HG02884 (cell line): ENCODE results near the gene CAPN7.

Experiments
- ATAC-seq: cut with Tn5 transposase; IDR thresholded peaks from one replicate; pipeline ENCODE4 v1.9.1; 2021; ENCODE audit warnings: mild to moderate bottlenecking, moderate library complexity; ENCODE audit not compliant: unreplicated experiment

The CAPN7 gene

DNA sequence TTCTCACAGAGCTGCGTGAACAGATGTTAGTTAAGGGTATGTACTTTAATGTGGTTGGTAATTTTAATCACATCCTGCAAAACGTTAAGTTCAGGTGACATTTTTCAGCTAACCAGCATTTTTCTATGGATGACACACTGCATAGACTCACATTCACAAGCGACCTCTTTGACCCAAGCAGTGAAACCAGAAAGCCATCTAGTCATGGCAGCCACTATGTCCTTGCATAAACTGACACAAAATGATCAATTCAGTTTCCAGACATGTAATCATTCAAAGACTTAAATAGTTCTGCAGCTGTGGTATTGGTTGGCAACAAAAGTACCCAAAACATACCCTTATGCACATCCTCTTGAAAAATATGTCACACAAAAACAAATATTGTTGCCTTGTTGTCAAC is 7.4 kb upstream of the CAPN7 start:
- no peak for ATAC-seq

- ATAC-seq = no peak
Observed at GRCh38 chr3:15199493-15200105, 6.4 kb upstream of the CAPN7 start.

DNA sequence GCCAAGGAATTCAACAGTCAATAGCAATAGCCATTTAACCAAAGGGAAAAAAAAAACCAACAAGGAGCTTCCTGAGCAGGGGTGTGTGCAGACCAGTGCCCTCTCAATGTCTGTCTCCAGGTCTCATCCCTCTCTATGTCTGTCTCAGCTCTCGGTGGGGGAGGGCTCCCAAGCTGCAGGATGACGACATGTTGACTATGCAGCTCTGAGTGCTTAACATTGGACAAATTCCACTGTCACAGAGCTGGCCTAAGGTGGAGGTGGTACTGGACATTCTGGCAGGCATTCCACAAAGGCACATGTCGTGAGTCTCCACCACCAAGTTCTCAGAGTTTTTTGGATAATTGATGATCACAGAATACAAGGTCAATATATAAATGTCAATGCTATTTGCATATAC is 2.0 kb upstream of the CAPN7 start:
- no peak for ATAC-seq

DNA sequence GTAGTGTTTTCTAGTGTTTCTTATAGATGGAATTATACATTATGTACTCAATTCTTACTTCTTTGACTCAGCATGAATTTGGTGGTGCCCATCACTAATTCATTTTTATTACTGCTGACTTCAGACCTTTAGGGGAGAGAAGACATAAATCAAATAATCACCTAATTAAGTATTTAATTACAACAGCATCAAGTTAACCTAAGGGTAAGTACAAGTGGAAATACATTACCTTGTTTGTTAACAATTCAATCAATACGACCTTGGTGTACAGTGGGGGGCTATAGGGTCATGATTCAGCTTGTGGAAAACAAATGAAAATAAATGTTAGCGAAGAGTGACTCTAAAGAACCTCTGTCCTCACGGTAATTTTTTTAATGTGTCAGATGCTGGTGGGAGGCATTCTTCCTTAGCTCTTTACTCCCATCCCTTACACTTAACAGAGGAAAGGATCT is 538 bp upstream of the CAPN7 start:
- ATAC-seq = no peak

DNA sequence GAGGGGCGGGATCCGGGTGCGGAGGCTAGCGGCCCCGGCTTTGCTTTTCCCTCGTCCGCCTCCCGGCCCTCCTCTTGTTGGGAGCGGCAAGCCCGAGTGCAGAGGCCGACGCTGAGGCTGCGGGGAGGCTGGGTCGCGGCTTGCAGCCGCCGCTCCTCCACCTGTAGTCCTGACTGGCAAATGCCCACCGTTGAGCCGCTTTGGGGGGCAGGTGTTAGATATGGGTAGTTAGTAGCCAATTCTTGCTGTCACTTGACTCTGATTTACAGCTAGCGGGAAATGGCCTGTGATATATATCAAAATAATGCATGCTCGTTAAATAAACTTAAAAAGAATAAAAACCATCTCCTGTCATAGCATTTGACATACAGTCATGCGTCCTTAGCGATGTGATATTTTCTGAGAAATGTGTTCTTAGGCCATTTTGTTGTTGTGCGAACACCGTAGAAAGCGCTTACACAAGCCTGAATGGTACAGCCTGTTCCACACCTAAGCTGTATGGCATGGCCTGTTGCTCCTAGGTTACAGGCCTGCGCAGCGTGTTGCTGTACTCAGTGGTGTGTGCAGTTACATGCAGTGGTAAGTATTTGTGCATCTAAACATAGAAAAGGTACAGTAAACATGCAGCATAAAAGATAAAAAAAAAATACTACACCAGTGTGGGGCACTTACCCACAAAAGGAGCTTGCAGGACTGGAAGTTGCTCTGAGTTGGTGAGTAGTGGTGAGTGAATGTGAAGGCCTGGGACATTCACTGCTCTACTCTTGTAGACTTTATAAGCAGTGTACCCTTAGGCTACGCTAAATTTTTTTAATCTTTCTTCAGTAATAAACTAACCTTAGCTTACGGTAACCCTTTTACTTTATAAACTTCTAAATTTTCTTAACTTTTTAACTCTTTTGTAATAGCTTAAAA is 873 bp downstream of the CAPN7 start:
- peak; percentile 34 for ATAC-seq

DNA sequence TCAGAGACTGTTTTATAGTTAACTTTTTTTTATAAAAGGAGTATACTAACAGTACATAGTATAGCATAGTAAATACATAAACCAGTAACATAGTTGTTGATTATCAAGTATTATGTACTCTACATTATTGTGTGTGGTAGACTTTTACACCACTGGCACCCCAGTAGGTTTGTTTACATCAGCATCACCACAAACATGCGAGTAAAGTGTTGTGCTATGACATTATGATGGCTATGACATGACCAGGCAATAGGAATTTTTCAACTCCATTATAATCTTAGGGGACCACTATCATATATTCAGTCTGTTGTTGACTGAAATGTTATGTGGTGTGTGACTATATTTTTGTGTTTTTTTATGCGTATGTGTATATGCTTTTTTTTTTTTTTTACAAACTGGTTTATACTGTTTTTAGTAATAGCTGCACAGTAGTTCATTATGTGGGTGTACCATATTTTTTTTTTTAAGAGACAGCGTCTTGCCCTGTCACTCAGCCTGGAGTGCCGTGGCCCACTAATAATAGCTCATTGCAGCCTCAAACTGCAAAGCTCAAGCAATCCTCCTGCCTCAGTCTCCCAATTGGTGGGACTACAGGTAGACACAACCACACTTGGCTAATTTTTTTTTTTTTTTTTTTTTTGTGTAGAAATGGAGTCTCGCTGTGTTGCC is 1.9 kb downstream of the CAPN7 start:
- ATAC-seq = no peak

DNA sequence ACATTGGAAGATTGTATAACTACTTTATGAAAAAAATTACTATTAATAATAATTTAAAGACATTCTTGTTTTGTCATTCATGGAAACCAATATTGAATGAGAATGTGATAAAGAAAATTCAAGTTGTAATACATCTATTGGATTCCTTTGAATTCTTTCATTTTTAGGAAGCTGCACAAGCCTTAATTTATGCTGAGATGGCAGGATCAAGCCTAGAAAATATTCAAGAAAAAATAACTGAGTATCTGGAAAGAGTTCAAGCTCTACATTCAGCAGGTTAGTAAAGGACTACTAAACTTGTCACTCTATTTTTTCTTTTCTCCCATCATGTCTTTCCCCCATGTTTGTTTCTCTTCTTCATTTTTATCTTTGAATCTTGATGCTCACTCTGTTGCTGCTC is 5.9 kb downstream of the CAPN7 start:
- ATAC-seq = no peak

GRCh38 chr3:15214758-15215157 is 8.7 kb downstream of the CAPN7 start:
- ATAC-seq = no peak

DNA sequence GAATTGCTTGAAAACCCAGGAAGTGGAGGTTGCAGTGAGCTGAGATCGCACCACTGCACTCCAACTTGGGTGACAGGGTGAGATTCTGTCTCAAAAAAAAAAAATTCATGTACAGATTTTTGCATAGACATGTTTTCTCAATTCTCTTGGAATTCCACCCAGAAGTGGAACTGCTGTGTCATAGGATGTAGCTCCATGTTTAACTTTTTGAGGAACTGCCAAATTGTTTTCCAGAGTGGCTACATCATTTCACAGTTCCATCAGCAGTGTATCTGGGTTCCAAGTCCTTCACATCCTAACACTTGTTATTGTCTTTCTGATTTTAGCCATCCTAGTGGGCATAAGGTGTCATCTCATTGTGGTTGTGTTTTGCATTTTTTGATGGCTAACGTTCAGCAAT is 9.9 kb downstream of the CAPN7 start:
- no peak for ATAC-seq

GRCh38 chr3:15216501-15216900 is 10.5 kb downstream of the CAPN7 start:
- ATAC-seq = no peak

GRCh38 chr3:15217011-15217671 is 11.1 kb downstream of the CAPN7 start:
- no peak for ATAC-seq

DNA sequence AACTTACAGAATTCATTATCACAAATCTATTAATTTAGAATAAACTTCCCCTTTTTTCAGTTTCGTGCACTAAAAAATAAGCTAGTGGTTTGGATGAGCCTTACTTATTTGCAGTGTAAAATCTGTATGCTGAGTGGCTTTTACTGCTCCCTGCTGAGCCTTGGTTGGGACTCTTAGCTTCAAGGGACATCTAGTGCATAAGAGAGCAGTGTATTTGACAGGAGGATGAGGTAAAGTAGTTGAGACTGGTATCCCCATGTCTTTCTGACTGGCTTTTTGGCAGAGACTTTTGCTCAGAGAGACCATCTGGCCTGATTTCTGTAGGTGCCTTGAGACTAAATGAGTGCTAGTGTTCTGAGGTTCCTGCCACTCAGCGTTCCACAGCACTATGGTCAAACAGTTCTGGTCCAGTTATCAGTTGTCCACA is 11.8 kb downstream of the CAPN7 start:
- no peak for ATAC-seq

- no peak for ATAC-seq
Observed at GRCh38 chr3:15218689-15219088, 12.6 kb downstream of the CAPN7 start.

DNA sequence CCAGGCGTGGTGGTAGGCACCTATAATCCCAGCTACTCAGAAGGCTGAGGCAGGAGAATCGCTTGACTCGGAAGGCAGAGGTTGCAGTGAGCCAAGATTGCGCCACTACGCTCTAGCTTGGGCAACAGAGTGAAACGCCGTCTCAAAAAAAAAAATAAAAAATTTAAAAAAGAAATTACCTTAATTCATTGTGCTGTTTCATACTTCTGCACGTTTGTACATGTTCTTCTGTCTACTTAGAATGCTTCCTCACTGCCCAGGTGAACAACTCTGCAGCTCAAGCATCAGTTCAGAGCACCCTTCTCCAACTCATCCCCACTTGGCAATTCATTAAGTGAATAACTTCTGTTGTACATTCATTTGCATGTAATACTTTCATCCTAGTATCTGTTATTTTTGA is 14.0 kb downstream of the CAPN7 start:
- ATAC-seq = no peak

DNA sequence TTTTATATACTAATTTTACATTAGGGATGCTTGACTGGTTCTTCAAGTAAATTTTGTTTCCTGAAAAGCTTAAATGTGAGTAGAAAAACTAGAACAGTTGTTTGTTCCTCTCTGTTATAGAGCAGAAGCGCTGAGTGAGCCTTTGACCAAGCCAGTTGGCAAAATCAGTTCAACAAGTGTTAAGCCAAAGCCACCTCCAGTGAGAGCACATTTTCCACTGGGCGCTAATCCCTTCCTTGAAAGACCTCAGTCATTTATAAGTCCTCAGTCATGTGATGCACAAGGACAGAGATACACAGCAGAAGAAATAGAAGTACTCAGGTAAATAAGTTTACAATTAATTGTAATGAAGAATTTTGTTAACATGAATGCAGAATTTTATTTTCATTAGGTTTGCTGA is 14.6 kb downstream of the CAPN7 start:
- ATAC-seq = no peak

- ATAC-seq = no peak
Observed at GRCh38 chr3:15221574-15222217, 15.7 kb downstream of the CAPN7 start.

DNA sequence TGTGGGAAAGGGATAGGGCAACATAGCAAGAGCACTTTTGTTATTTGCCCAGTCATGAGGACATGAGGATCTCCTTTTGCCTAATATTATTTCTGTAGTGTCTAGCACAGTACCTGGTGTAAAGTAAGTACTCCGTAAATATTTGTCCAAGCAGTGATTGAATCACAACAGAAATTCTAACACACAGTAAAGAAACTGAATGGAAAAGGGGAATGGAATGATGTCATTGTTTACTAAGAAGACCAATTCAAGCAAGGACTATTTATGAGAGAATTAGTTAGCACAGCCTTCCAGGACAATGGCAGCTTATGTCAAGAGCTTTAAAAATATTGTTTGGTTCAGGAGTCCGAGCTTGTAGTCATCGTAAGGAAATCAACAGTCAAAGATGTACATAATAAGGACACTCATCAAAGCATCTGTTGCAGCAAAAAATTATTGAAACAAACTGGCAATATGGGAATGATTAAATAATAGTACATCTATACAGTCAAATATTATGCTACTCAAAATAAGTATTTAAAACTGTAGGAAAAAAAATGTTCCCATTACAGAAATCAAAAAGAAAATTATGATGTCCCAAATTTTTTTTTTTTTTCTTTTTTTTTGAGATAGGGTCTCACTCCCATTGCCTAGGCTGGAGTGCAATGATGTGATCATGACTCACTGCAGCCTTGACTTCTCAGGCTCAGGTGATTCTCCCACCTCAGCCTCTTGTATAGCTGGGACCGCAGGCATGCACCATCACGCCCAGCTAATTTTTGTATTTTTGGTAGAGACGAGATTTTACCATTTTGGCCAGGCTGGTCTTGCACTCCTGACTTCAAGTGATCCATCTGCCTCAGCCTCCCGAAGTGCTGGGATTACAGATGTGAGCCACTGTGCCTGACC is 17.9 kb downstream of the CAPN7 start:
- ATAC-seq = no peak

- no peak for ATAC-seq
Observed at GRCh38 chr3:15228147-15228546, 22.1 kb downstream of the CAPN7 start.

DNA sequence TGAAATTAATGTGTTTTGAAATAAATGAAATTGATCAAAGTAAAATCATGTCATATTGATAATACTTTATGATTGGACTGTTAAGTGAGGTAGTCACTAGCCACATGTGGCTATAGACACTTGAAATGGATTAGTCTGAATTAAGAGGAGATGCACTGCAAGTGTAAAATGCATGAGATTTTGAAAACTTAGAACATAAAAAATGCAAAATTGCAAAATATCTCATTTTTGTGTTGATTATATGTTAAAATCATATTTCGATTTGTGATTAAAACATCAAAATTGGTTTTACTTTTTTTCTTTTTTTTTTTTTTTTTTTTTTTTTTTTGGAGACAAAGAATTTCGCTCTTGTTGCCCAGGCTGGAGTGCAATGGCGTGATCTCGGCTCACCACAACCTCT is 23.2 kb downstream of the CAPN7 start:
- no peak for ATAC-seq

- no peak for ATAC-seq
Observed at GRCh38 chr3:15241341-15241740, 35.3 kb downstream of the CAPN7 start.
